HL-60 (cell line): Measurements from ENCODE around the gene SERPINE1.

ENCODE experiments used
- CTCF ChIP-seq: IDR thresholded peaks from one replicate; pipeline ENCODE4 v1.5.1; 2011; ENCODE audit warnings: low read length, control low read depth, inconsistent platforms; ENCODE audit not compliant: insufficient read depth
- GABPA ChIP-seq: IDR thresholded peaks from 2 replicates; pipeline ENCODE4 v1.6.1; 2012; ENCODE audit warnings: low read depth
- POLR2AphosphoS5 ChIP-seq: IDR thresholded peaks from 2 replicates; pipeline ENCODE4 v1.6.1; 2012; ENCODE audit warnings: low read depth
- SPI1 ChIP-seq: IDR thresholded peaks from 2 replicates; pipeline ENCODE4 v1.6.1; 2012; ENCODE audit warnings: low read depth, mild to moderate bottlenecking, borderline replicate concordance

GRCh38 chr7:101099969-101100781, 26.7 kb upstream of the SERPINE1 start:
- no peak for TF ChIP-seq CTCF
- no peak for TF ChIP-seq SPI1
- TF ChIP-seq POLR2AphosphoS5 = no peak
- no peak for TF ChIP-seq GABPA
